Common myeloid progenitor, CD34-positive (primary cell): ENCODE results near the gene OR10P1. TPM values are rescaled to one million over a fixed set of nuclear protein-coding genes. Genes with fewer than 3 reads are reported as not detected.
"Not testable (repeated sequence)": the region's sequence is repeated elsewhere in the genome, so short reads cannot be mapped to it uniquely, and the experiment has no call there.

Experiments
- CTCF ChIA-PET: fragments of 350-600 bp; sonication (Branson Sonifier 250); formaldehyde crosslinking; loops from one replicate; lab custom pipeline; 2021; ENCODE audit warnings: antibody characterized with exemption; lab: Charles Lee
- POLR2A ChIA-PET: fragments of 350-600 bp; sonication (Branson Sonifier 250); formaldehyde crosslinking; loops from one replicate; lab custom pipeline; 2021; ENCODE audit warnings: antibody characterized with exemption; lab: Charles Lee
- DNase-seq, 3 donors: peaks; one replicate each; pipeline versions ENCODE4 v3.0.0 to v3.0.0-alpha.2; 2013
- H3K27ac ChIP-seq, 2 experiments: 1 replicate in 1 of 2; 2 replicates in 1 of 2; pipeline ENCODE4 v1.7.0; 2013; ENCODE audit warnings: inconsistent platforms in 2 of 2, low read length in 2 of 2, mild to moderate bottlenecking in 2 of 2, low read depth in 1 of 2, moderate library complexity in 1 of 2; ENCODE audit not compliant: severe bottlenecking in 2 of 2, insufficient read depth in 1 of 2, poor library complexity in 1 of 2
- H3K27me3 ChIP-seq, 5 experiments: replicated peaks in 2 of 5; 1 replicate in 3 of 5; 2 replicates in 2 of 5; pipeline versions ENCODE4 v1.6.1 to v1.7.0; 2013; ENCODE audit warnings: low read length in 4 of 5, mild to moderate bottlenecking in 2 of 5, moderate library complexity in 2 of 5, inconsistent platforms in 1 of 5; ENCODE audit not compliant: insufficient read depth in 5 of 5, control insufficient read depth in 4 of 5
- H3K36me3 ChIP-seq, 4 experiments: 1 replicate in 2 of 4; 2 replicates in 2 of 4; pipeline versions ENCODE4 v1.6.1 to v1.7.0; 2013; ENCODE audit warnings: low read length in 3 of 4, control low read depth in 1 of 4, mild to moderate bottlenecking in 1 of 4; ENCODE audit not compliant: control insufficient read depth in 4 of 4, insufficient read depth in 4 of 4
- H3K4me1 ChIP-seq, 4 experiments: 1 replicate in 3 of 4; 2 replicates in 1 of 4; pipeline versions ENCODE4 v1.6.1 to v1.7.1; 2013; ENCODE audit warnings: low read length in 3 of 4, mild to moderate bottlenecking in 3 of 4, control low read depth in 1 of 4, inconsistent platforms in 1 of 4, moderate library complexity in 1 of 4; ENCODE audit not compliant: control insufficient read depth in 4 of 4, insufficient read depth in 4 of 4; ENCODE audit errors: control extremely low read depth in 1 of 4
- H3K4me3 ChIP-seq, 7 experiments: 1 replicate in 4 of 7; 2 replicates in 3 of 7; pipeline versions ENCODE4 v1.5.1 to v1.7.0; 2013; ENCODE audit warnings: mild to moderate bottlenecking in 7 of 7, low read length in 6 of 7, moderate library complexity in 6 of 7, inconsistent platforms in 2 of 7, low read depth in 2 of 7, control low read depth in 1 of 7; ENCODE audit not compliant: insufficient read depth in 4 of 7, control insufficient read depth in 1 of 7; ENCODE audit errors: extremely low read depth in 1 of 7
- H3K9me3 ChIP-seq, 5 experiments: 1 replicate in 4 of 5; 2 replicates in 1 of 5; pipeline versions ENCODE4 v1.6.1 to v1.7.1; 2013; ENCODE audit warnings: low read length in 4 of 5, mild to moderate bottlenecking in 2 of 5, inconsistent platforms in 1 of 5, low read depth in 1 of 5, moderate library complexity in 1 of 5; ENCODE audit not compliant: control insufficient read depth in 4 of 5, insufficient read depth in 2 of 5; ENCODE audit errors: control extremely low read depth in 1 of 5
- WGBS: methylation state at CpG from one replicate; pipeline ENCODE4 v1.1.5; 2013; ENCODE audit not compliant: insufficient coverage; 5-methylcytosine and 5-hydroxymethylcytosine counted together
- polyA plus RNA-seq: library from polyadenylated mRNA; unstranded; fragments of 120-200 nt; gene quantifications from one replicate; pipeline ENCODE4 v1.2.1, GENCODE V29; 2013

OR10P1 gene, protein sequence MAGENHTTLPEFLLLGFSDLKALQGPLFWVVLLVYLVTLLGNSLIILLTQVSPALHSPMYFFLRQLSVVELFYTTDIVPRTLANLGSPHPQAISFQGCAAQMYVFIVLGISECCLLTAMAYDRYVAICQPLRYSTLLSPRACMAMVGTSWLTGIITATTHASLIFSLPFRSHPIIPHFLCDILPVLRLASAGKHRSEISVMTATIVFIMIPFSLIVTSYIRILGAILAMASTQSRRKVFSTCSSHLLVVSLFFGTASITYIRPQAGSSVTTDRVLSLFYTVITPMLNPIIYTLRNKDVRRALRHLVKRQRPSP
- not detected for polyA plus RNA-seq

- Histone ChIP-seq H3K9me3 (no peaks in the 10 kb centered on the region), H3K36me3 (no peaks in the 10 kb centered on the region), H3K4me3 (no peak within 1 kb of the TSS), H3K27me3 (no peaks in the 10 kb centered on the region), H3K4me1 (peaks cover 0 to 11% (median 2%) of the 10 kb centered on the region in 4 experiments), H3K27ac (no peak within 1 kb of the TSS)
- 94% methylated on average over 6 of the region's 6 CpGs for WGBS
- CTCF ChIA-PET: interaction anchor here (1.2 kb wide), 1 partner anchor 9 kb away, joined by 5 read pairs; no protein-coding TSS in a partner anchor
- no peak for DNase-seq
- POLR2A ChIA-PET: no interaction called here
These were observed at the start of gene OR10P1 for GRCh38 chr12:55636853-55637252. Gene OR10P1 (plus strand): TSS chr12:55636892. CDS start chr12:55636892, 0 bp downstream.

GRCh38 chr12:55590152-55590551, 46.5 kb upstream of the OR10P1 start:
- DNase-seq, POLR2A ChIA-PET, H3K27me3 ChIP-seq, H3K4me1 ChIP-seq, H3K9me3 ChIP-seq, CTCF ChIA-PET, H3K27ac ChIP-seq, H3K36me3 ChIP-seq, H3K4me3 ChIP-seq: not testable (repeated sequence)
- WGBS: 100% methylated on average over 4 of the region's 12 CpGs

DNA sequence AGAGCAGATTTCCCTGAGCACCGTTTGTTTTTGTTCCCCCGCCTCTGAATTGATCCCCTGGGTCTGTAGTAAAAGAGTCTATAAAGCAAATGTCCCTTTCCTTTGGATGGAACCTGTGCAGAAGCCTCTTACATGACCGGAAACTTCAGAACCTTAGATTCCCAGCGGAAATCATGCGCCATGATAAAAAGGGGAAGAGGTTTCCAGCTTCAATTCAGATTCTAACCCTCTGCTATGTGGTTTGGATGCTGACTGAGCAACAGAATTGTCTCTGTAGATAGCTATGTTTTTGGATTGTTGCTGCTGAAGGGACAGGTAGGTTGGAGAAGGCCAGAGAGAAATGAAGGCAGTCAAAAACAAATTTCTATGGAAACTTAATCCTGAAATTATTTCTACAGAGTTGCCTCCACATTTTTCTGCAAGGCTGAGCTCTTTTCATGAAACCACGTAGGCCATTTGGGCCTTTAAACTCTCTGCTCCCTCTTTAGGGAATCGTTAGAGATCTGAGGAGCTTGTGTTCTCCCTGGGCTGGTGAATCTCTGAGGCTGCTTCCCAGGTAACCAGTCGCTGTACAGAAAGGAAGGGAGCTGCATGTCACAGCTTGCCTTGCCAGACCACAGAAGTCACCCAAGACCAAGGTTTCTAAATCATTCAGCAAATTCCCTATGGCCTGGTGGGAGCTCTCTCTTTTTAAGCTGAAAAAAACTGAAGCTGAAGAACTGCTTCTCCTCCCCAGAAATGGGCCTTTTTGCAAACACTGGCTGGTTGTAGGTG, 28.7 kb upstream of the OR10P1 start:
- Histone ChIP-seq H3K4me1 (no peaks in the 10 kb centered on the region), H3K4me3 (no peak overlapping the region), H3K36me3 (no peaks in the 10 kb centered on the region), H3K27me3 (peaks cover 0 to 2% (median 0%) of the 10 kb centered on the region in 5 experiments), H3K9me3 (no peaks in the 10 kb centered on the region), H3K27ac (no peak overlapping the region)
- CTCF ChIA-PET: no interaction called here
- WGBS: 70% methylated on average over 5 of the region's 8 CpGs
- POLR2A ChIA-PET: no interaction called here
- no peak for DNase-seq

DNA sequence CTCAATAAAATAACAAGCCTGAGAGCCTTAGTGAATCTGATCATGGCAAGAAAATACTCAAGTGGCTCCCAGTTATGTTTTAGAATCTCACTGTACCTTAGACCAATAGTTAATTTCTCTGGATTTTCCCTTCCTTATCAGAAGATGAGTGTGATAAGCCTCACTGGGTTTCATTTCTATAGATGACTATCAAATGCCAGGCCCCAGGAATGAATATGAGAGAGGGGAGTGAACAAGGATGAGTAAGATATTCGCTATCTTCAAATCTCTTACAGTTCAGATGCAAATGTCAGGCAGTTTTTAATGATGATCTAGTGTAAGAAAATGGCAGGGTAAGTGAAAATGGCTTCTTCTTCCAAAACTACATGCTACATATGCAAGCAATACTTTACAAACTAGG, 26.1 kb upstream of the OR10P1 start:
- H3K36me3 ChIP-seq: no peaks in the 10 kb centered on the region
- WGBS: no CpG with 5 or more reads among the region's 1 CpG
- CTCF ChIA-PET: no interaction called here
- H3K27me3 ChIP-seq: peaks cover 0 to 2% (median 0%) of the 10 kb centered on the region in 5 experiments
- no peak overlapping the region for H3K4me3 ChIP-seq
- POLR2A ChIA-PET: no interaction called here
- no peak overlapping the region for H3K27ac ChIP-seq
- no peak for DNase-seq
- peaks cover 3 to 10% (median 5%) of the 10 kb centered on the region in 5 experiments for H3K9me3 ChIP-seq
- no peaks in the 10 kb centered on the region for H3K4me1 ChIP-seq

DNA sequence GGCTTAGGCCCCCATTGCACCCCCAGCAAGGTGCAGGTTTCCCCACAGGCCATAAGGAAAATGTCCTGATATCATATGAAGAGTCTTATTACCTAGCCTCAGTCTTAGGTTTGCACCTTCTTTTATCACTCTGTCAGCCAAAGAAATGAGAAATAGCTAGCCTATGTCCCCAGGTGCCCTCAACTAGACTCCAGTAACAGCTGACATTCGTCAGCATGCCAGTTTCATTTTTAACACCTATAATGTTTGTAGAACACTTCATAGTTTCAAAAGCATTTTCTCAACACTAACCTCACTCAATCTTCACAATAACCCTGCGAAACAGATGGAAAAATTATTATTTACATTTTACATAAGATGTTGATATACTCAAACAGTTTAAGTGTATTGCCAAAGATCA, 24.0 kb upstream of the OR10P1 start:
- Histone ChIP-seq H3K36me3 (no peaks in the 10 kb centered on the region), H3K9me3 (peaks cover 3 to 21% (median 12%) of the 10 kb centered on the region in 5 experiments), H3K27me3 (peaks cover 0 to 2% (median 0%) of the 10 kb centered on the region in 5 experiments), H3K4me3 (no peak overlapping the region), H3K4me1 (no peaks in the 10 kb centered on the region), H3K27ac (no peak overlapping the region)
- CTCF ChIA-PET: no interaction called here
- WGBS: 71% methylated on average over 1 of the region's 2 CpGs
- POLR2A ChIA-PET: no interaction called here
- no peak for DNase-seq

- Histone ChIP-seq H3K36me3 (no peaks in the 10 kb centered on the region), H3K4me1 (peaks cover 0 to 2% (median 0%) of the 10 kb centered on the region in 4 experiments), H3K4me3 (no peak overlapping the region), H3K27me3 (peaks cover 0 to 2% (median 0%) of the 10 kb centered on the region in 5 experiments), H3K27ac (no peak overlapping the region), H3K9me3 (peaks cover 3 to 21% (median 12%) of the 10 kb centered on the region in 5 experiments)
- ChIA-PET CTCF (interaction anchor here (0.6 to 1.4 kb wide), 2 partner anchors 418 to 426 kb away, joined by 3 to 4 read pairs; no protein-coding TSS in a partner anchor), POLR2A (no interaction called here)
- 100% methylated on average over 1 of the region's 1 CpG for WGBS
- DNase-seq: no peak
These were observed 21.9 kb upstream of the OR10P1 start for GRCh38 chr12:55614764-55615163.
